Measurements from ENCODE around the gene NEU2. TPM values are rescaled to one million over a fixed set of nuclear protein-coding genes. Genes with fewer than 3 reads are reported as not detected.

The NEU2 gene
- total and polyA plus RNA-seq, 2 of the 4 experiments (the other 2 are of a cell fraction) = not detected

DNA sequence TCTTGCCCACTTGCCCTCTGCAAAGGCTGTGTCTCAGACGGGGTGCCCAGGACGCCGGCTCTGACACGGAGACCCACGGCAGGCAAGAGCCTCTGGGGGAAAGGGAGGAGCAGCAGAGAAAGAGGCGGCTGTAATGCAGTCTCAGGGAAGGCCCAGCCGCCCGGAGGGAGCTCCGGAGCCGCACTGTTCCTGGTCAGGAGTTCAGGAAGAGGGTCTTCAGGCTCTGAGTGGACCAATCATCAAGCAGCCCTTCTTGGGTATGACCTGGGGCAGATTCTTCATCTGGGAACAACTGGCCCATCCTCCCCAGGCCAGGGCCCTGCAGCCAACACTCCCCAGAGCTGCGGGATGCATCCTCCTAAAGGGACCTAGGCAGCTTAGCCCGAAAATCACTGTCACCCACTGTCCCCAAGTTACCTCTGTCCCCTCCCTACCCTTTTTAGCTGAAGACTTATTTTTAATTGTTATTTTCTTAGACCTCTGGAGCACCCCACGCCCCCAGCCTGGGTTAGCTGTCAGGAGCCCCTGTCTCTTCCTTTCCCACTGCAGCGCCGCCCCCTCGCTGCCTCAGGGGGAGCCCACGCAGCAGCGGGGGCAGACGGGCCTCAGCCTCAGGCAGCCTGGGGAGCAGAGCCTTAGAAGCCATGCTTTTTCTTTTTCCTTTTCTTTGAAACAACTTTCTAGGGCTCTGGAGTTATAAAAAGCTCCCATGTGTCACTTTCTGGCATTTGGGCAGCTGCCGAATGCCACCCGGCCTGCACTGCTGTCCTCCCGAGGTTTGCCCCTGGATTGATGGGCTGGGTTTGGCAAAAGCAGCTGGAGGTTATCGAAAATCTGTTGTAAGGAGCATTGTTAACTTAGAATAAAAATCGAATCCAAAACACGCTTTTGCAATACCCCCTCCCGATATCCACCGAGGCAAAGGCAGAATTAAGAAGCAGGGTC, 644 bp upstream of the NEU2 start:
- no peak overlapping the region for H4K91ac ChIP-seq (ENCODE audit: insufficient read depth, low read depth, low read length)
- H2BK20ac ChIP-seq (ENCODE audit: low read depth, low read length) = no peak overlapping the region
- no peak overlapping the region for H2BK120ac ChIP-seq (ENCODE audit: low read depth, low read length)
- no peak overlapping the region for H3K9ac ChIP-seq (ENCODE audit: low read depth, low read length)
- H3K9me3 ChIP-seq (ENCODE audit: control insufficient read depth, insufficient read depth, low read length) = peaks cover 4% of the 10 kb centered on the region; the same call in 1 of the 2 replicates
- DNase-seq (no peak), ATAC-seq (ENCODE audit: low read depth) (no peak)
- H2BK5ac ChIP-seq (ENCODE audit: low read depth, low read length, poor library complexity, severe bottlenecking) = no peak overlapping the region
- H2AK9ac ChIP-seq (replicated peaks; ENCODE audit: low read depth, low read length, poor library complexity) = no peak overlapping the region
- H3K36me3 ChIP-seq (ENCODE audit: control insufficient read depth, insufficient read depth, low read length) = no peaks in the 10 kb centered on the region
- 43% methylated on average over 5 of the region's 27 CpGs; no CpG with 5 or more reads in 1 of the 2 experiments for WGBS, 2 experiments (ENCODE audit: extremely low coverage in 2 of 2, insufficient read length in 1 of 2)
- no peak overlapping the region for H3K4ac ChIP-seq (ENCODE audit: low read depth, low read length)
- no peaks in the 10 kb centered on the region for H4K20me1 ChIP-seq (ENCODE audit: insufficient read depth, low read length)
- intact Hi-C loops (cut with micrococcal nuclease) = no loop called here
- no TSS peak for BruUV-seq (replicated peaks)
- H3K4me1 ChIP-seq (ENCODE audit: control insufficient read depth, insufficient read depth, low read length) = no peaks in the 10 kb centered on the region
- ChIA-PET POLR2A (ENCODE audit: unreplicated experiment) (interaction anchor here (0.5 kb wide), 1 partner anchor 33 kb away, joined by 5 read pairs; no protein-coding TSS in a partner anchor), CTCF (interaction anchor here (0.6 kb wide), 1 partner anchor 346 kb away, joined by 3 read pairs; no protein-coding TSS in a partner anchor)
- no peak overlapping the region for H4K8ac ChIP-seq (ENCODE audit: low read depth in 2 of 2, low read length in 2 of 2)
- H3K18ac ChIP-seq (ENCODE audit: low read depth, low read length) = no peak overlapping the region
- H3K14ac ChIP-seq (replicated peaks; ENCODE audit: low read depth, low read length) = no peak overlapping the region
- no peaks in the 10 kb centered on the region for H3K79me1 ChIP-seq (ENCODE audit: low read depth in 1 of 2, low read length in 2 of 2)
- H3K9me1 ChIP-seq (ENCODE audit: insufficient read depth, low read length) = peaks cover 8% of the 10 kb centered on the region; the same call in 1 of the 2 replicates
- no peak overlapping the region for H3K4me2 ChIP-seq (ENCODE audit: low read depth, low read length)
- no peak overlapping the region for H3K23ac ChIP-seq (ENCODE audit: low read depth, low read length)
- H4K5ac ChIP-seq (ENCODE audit: low read depth, low read length) = no peak overlapping the region
- H3K4me3 ChIP-seq (ENCODE audit: insufficient read depth, low read depth, low read length) = no peak overlapping the region
- in situ Hi-C loops (cut with MboI; ENCODE audit: low sequenced_read_pairs) = no loop called here
- no peak overlapping the region for H3K27ac ChIP-seq (ENCODE audit: insufficient read depth, low read length)
- no peak overlapping the region for H2BK15ac ChIP-seq (ENCODE audit: low read depth, low read length)
- TF ChIP-seq, protein P1, sequence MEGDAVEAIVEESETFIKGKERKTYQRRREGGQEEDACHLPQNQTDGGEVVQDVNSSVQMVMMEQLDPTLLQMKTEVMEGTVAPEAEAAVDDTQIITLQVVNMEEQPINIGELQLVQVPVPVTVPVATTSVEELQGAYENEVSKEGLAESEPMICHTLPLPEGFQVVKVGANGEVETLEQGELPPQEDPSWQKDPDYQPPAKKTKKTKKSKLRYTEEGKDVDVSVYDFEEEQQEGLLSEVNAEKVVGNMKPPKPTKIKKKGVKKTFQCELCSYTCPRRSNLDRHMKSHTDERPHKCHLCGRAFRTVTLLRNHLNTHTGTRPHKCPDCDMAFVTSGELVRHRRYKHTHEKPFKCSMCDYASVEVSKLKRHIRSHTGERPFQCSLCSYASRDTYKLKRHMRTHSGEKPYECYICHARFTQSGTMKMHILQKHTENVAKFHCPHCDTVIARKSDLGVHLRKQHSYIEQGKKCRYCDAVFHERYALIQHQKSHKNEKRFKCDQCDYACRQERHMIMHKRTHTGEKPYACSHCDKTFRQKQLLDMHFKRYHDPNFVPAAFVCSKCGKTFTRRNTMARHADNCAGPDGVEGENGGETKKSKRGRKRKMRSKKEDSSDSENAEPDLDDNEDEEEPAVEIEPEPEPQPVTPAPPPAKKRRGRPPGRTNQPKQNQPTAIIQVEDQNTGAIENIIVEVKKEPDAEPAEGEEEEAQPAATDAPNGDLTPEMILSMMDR (conservative IDR thresholded peaks at IDR 0.05; ENCODE audit: low read depth, low read length) = no peak
- TF ChIP-seq RFX5 (IDR thresholded peaks at IDR 0.05; ENCODE audit: low read depth, low read length) (no peak), NFE2L2 (IDR thresholded peaks at IDR 0.05; ENCODE audit: low read depth, low read length) (no peak)
- peaks cover 3% of the 10 kb centered on the region for H3K27me3 ChIP-seq (ENCODE audit: control insufficient read depth, insufficient read depth, low read length)
- no peak overlapping the region for H3K56ac ChIP-seq (ENCODE audit: extremely low read depth, insufficient read depth, low read length)
- dilution Hi-C loops (cut with HindIII; ENCODE audit: low sequenced_read_pairs, unreplicated experiment) = no loop called here
- H2AK5ac ChIP-seq (ENCODE audit: low read depth, low read length) = no peak overlapping the region
- H2AFZ ChIP-seq (replicated peaks; ENCODE audit: low read length, poor library complexity) = peak overlapping the region; percentile 13

Data from IMR-90 (cell line).